ENCODE data around the gene GDF11. TPM values are rescaled to one million over a fixed set of nuclear protein-coding genes. Genes with fewer than 3 reads are reported as not detected.

GDF11 gene
- polyA plus RNA-seq, 1 donor: 17.2 TPM

- no peak for DNase-seq
These were observed 54.6 kb downstream of the GDF11 start for GRCh38 chr12:55797550-55797949.

Other genes starting within 250 kb of the GDF11 start
- gene OR6C4, start 193.5 kb upstream of the GDF11 start, polyA plus RNA-seq (ENCODE audit: insufficient read length): not detected
- not detected for gene OR2AP1, start 170.7 kb upstream of the GDF11 start, polyA plus RNA-seq (ENCODE audit: insufficient read length)
- gene OR10P1, start 106.2 kb upstream of the GDF11 start, polyA plus RNA-seq (ENCODE audit: insufficient read length): not detected
- 466 TPM for gene ITGA7, start 35.2 kb upstream of the GDF11 start, polyA plus RNA-seq (ENCODE audit: insufficient read length)
- 109 TPM for gene BLOC1S1, start 27.1 kb upstream of the GDF11 start, polyA plus RNA-seq (ENCODE audit: insufficient read length)
- gene RDH5, start 22.7 kb upstream of the GDF11 start, polyA plus RNA-seq (ENCODE audit: insufficient read length): 31.4 TPM
- 781 TPM for gene CD63, start 14.1 kb upstream of the GDF11 start, polyA plus RNA-seq (ENCODE audit: insufficient read length)
- gene SARNP, start 74.6 kb downstream of the GDF11 start, polyA plus RNA-seq (ENCODE audit: insufficient read length): 64.9 TPM
- 16.4 TPM for gene ORMDL2, start 74.9 kb downstream of the GDF11 start, polyA plus RNA-seq (ENCODE audit: insufficient read length)
- 23.3 TPM for gene DNAJC14, start 86.5 kb downstream of the GDF11 start, polyA plus RNA-seq (ENCODE audit: insufficient read length)
- 3.8 TPM for gene MMP19, start 99.8 kb downstream of the GDF11 start, polyA plus RNA-seq (ENCODE audit: insufficient read length)
- 18.9 TPM for gene PYM1, start 184.8 kb downstream of the GDF11 start, polyA plus RNA-seq (ENCODE audit: insufficient read length)
- gene DGKA, start 188.0 kb downstream of the GDF11 start, polyA plus RNA-seq (ENCODE audit: insufficient read length): 16.3 TPM
- gene PMEL, start 222.9 kb downstream of the GDF11 start, polyA plus RNA-seq (ENCODE audit: insufficient read length): 2.0 TPM
- gene CDK2, start 223.7 kb downstream of the GDF11 start, polyA plus RNA-seq (ENCODE audit: insufficient read length): 23.7 TPM
- gene RAB5B, start 231.0 kb downstream of the GDF11 start, polyA plus RNA-seq (ENCODE audit: insufficient read length): 124 TPM

Data from hindlimb muscle (tissue), 1 donor.